ENCODE results near the gene CCND1. TPM values are rescaled to one million over a fixed set of nuclear protein-coding genes. Genes with fewer than 3 reads are reported as not detected.

Gene CCND1
- total RNA-seq, 3 donors from 2014 or later (not counting 1 experiment from before 2014, with no cell fraction given) = 1.4 to 2.3 (median 2.3) TPM

DNA sequence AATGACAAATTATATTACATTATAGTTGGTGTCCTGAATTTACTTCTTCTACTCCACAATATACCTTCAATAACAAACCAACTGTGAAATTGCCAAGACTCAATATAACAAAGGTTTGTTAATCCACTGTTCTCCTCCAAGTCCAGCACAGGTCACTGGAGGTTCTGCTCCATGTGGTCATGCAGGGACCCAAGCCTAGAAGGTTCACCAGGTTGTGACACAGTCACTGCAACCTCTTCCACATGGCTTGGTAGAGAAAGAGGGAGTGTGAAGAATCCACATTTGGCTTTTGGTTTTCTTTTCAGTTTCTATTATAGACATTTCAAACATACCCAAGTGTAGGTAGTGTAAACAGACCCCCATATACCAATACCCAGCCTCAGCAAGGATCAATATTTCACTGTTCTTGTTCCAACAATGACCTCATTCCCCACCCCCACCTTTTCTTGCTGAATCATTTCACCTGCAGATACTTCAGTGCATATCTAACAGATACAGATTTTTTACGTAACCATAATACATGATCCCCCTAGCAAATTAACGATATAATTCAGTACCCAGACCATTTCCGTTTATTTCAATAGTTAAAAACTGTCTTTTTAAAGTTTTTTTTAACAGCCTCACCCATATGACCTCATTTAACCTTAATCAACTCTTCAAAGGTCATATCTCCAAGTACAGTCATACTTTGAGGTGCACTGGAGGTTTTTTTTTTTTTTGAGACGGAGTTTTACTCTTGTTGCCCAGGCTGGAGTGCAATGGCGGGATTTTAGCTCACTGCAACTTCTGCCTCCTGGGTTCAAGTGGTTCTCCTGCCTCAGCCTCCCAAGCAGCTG lies 48.7 kb downstream of the CCND1 start:
- Histone ChIP-seq H3K9me3 (ENCODE audit: control insufficient read depth, insufficient read depth, low read length) (no peaks in the 10 kb centered on the region), H3K27me3 (ENCODE audit: control insufficient read depth, insufficient read depth, low read length) (peaks cover 9% of the 10 kb centered on the region), H3K36me3 (ENCODE audit: control insufficient read depth, insufficient read depth, low read length) (no peaks in the 10 kb centered on the region), H3K4me3 (ENCODE audit: low read length) (no peak overlapping the region), H3K27ac (ENCODE audit: low read length) (no peak overlapping the region), H3K4me1 (ENCODE audit: control insufficient read depth, insufficient read depth, low read length) (peaks cover 7% of the 10 kb centered on the region)
- no peak overlapping the region for H3K4me3 Mint-ChIP-seq
- H3K27me3 Mint-ChIP-seq (ENCODE audit: low read depth in 2 of 2) = peaks cover 38 to 46% of the 10 kb centered on the region in 2 donors
- no peaks in the 10 kb centered on the region for H3K9me3 Mint-ChIP-seq
- TF ChIP-seq, protein P1, sequence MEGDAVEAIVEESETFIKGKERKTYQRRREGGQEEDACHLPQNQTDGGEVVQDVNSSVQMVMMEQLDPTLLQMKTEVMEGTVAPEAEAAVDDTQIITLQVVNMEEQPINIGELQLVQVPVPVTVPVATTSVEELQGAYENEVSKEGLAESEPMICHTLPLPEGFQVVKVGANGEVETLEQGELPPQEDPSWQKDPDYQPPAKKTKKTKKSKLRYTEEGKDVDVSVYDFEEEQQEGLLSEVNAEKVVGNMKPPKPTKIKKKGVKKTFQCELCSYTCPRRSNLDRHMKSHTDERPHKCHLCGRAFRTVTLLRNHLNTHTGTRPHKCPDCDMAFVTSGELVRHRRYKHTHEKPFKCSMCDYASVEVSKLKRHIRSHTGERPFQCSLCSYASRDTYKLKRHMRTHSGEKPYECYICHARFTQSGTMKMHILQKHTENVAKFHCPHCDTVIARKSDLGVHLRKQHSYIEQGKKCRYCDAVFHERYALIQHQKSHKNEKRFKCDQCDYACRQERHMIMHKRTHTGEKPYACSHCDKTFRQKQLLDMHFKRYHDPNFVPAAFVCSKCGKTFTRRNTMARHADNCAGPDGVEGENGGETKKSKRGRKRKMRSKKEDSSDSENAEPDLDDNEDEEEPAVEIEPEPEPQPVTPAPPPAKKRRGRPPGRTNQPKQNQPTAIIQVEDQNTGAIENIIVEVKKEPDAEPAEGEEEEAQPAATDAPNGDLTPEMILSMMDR (IDR thresholded peaks at IDR 0.05) = no peak
- H3K4me1 Mint-ChIP-seq = peaks cover 0 to 9% of the 10 kb centered on the region in 2 donors
- 73% methylated on average over 5 of the region's 5 CpGs for WGBS (ENCODE audit: insufficient coverage)
- no peak for ATAC-seq
- H3K36me3 Mint-ChIP-seq = no peaks in the 10 kb centered on the region
- no peak for DNase-seq
- intact Hi-C loops (cut with micrococcal nuclease) = loop anchor here (5.0 kb wide), 1 partner anchor 508 kb away; no protein-coding TSS in a partner anchor
- no peak overlapping the region for H3K27ac Mint-ChIP-seq

DNA sequence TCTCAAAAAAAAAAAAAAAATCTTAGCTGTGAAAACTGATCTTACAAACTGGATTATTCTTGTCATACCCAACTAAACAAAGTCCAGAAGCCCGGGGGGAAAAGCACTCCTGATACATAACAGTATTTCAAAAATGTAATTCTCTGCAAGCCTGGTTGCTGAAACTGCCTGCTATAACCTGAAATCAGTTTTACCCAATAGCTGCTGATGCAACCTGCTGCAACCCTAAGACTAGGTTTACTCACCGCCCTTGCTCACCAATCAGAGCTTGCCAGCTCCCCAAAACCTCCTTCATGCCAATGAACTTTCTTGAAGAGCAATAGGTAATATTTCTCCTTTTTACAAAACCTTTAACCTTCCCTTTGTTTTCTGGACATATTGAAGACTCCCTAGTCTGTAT lies 50.5 kb downstream of the CCND1 start:
- Histone ChIP-seq H3K36me3 (ENCODE audit: control insufficient read depth, insufficient read depth, low read length) (no peaks in the 10 kb centered on the region), H3K27me3 (ENCODE audit: control insufficient read depth, insufficient read depth, low read length) (peaks cover 8% of the 10 kb centered on the region), H3K4me3 (ENCODE audit: low read length) (no peak overlapping the region), H3K27ac (ENCODE audit: low read length) (no peak overlapping the region), H3K4me1 (ENCODE audit: control insufficient read depth, insufficient read depth, low read length) (no peaks in the 10 kb centered on the region), H3K9me3 (ENCODE audit: control insufficient read depth, insufficient read depth, low read length) (no peaks in the 10 kb centered on the region)
- Mint-ChIP-seq H3K4me3 (no peak overlapping the region), H3K27ac (no peak overlapping the region), H3K9me3 (no peaks in the 10 kb centered on the region), H3K4me1 (no peaks in the 10 kb centered on the region), H3K36me3 (no peaks in the 10 kb centered on the region), H3K27me3 (ENCODE audit: low read depth in 2 of 2) (peaks cover 44 to 59% of the 10 kb centered on the region in 2 donors)
- TF ChIP-seq, protein P1 (IDR thresholded peaks at IDR 0.05) = no peak
- intact Hi-C loops (cut with micrococcal nuclease) = no loop called here
- ATAC-seq (no peak), DNase-seq (no peak)
- WGBS (ENCODE audit: insufficient coverage) = 76% methylated on average over 2 of the region's 2 CpGs

DNA sequence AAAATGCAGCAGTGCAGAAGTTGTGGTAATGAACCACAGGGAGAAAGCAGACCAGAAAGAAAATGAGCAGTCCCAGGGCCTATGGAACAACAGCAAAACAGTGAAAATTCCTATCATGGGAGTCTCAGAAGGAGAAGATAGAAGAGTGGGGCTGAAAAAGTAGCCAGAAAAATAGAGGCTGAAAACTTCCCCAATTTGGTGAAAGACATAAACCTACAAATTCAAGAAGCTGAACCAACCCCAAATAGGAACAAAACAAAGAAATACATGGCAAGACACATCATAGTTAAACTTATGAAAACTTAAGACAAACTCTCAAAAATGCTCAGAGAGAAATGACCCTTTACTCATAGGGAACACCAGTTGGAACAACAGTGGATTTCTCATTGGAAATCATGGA lies 51.5 kb downstream of the CCND1 start:
- DNase-seq (no peak), ATAC-seq (no peak)
- H3K4me1 ChIP-seq (ENCODE audit: control insufficient read depth, insufficient read depth, low read length) = no peaks in the 10 kb centered on the region
- intact Hi-C loops (cut with micrococcal nuclease) = no loop called here
- TF ChIP-seq, protein P1 (IDR thresholded peaks at IDR 0.05) = no peak
- H3K4me3 ChIP-seq (ENCODE audit: low read length) = no peak overlapping the region
- Mint-ChIP-seq H3K4me3 (no peak overlapping the region), H3K9me3 (no peaks in the 10 kb centered on the region), H3K27me3 (ENCODE audit: low read depth in 2 of 2) (peaks cover 44 to 69% of the 10 kb centered on the region in 2 donors), H3K36me3 (no peaks in the 10 kb centered on the region), H3K27ac (no peak overlapping the region), H3K4me1 (no peaks in the 10 kb centered on the region)
- H3K9me3 ChIP-seq (ENCODE audit: control insufficient read depth, insufficient read depth, low read length) = no peaks in the 10 kb centered on the region
- H3K36me3 ChIP-seq (ENCODE audit: control insufficient read depth, insufficient read depth, low read length) = no peaks in the 10 kb centered on the region
- H3K27me3 ChIP-seq (ENCODE audit: control insufficient read depth, insufficient read depth, low read length) = peaks cover 6% of the 10 kb centered on the region
- no peak overlapping the region for H3K27ac ChIP-seq (ENCODE audit: low read length)
